Activated CD8-positive, alpha-beta T cell treated with anti-CD3 and anti-CD28 coated beads for 36 hours (primary cell): ENCODE data around the gene NCAPG2. TPM values are rescaled to one million over a fixed set of nuclear protein-coding genes. Genes with fewer than 3 reads are reported as not detected.

Experiments used
- ATAC-seq: fragments of 200-7000 bp; cut with Tn5 transposase; one replicate; pipeline ENCODE4 v1.10.0; 2021; ENCODE audit warnings: mild to moderate bottlenecking, moderate library complexity
- CTCF ChIA-PET: fragments of 350-600 bp; sonication (Branson Sonifier 250); formaldehyde crosslinking; loops from one replicate; lab custom pipeline; 2021; ENCODE audit warnings: antibody characterized with exemption; lab: Charles Lee
- POLR2A ChIA-PET: fragments of 350-600 bp; sonication (Branson Sonifier 250); formaldehyde crosslinking; loops from one replicate; lab custom pipeline; 2021; ENCODE audit warnings: antibody characterized with exemption; lab: Charles Lee
- DNase-seq: peaks from one replicate; pipeline ENCODE4 v3.0.0-alpha.2; 2020
- H3K27ac Mint-ChIP-seq: one replicate; pipeline ENCODE4 v1.8.0; 2021; ENCODE audit warnings: mild to moderate bottlenecking, mixed read lengths
- H3K27me3 Mint-ChIP-seq: one replicate; pipeline ENCODE4 v1.8.0; 2021; ENCODE audit warnings: mixed read lengths
- H3K36me3 Mint-ChIP-seq: one replicate; pipeline ENCODE4 v1.8.0; 2021; ENCODE audit warnings: low read depth, mixed read lengths
- H3K4me1 Mint-ChIP-seq: one replicate; pipeline ENCODE4 v1.8.0; 2021; ENCODE audit warnings: low read depth, mixed read lengths
- H3K4me3 Mint-ChIP-seq: one replicate; pipeline ENCODE4 v1.8.0; 2021; ENCODE audit warnings: mild to moderate bottlenecking, moderate library complexity, mixed read lengths
- H3K9me3 Mint-ChIP-seq: one replicate; pipeline ENCODE4 v1.8.0; 2021; ENCODE audit warnings: mixed read lengths
- CTCF ChIP-seq: fragments of 200-600 bp; IDR thresholded peaks from one replicate; pipeline ENCODE4 v1.8.0; 2022; ENCODE audit warnings: antibody characterized with exemption, mild to moderate bottlenecking
- intact Hi-C: fragments of 100-400 bp; cut with micrococcal nuclease; formaldehyde crosslinking; loops from one replicate; pipeline ENCODE4 v1.10.0; 2022
- total RNA-seq, 2 experiments: library from RNA; stranded (reverse); gene quantifications; one replicate each; pipeline ENCODE4 v1.2.3, GENCODE V29; 2021

The NCAPG2 gene
- total RNA-seq, 2 experiments from 2014 or later, result 108 to 113 TPM

GRCh38 chr7:158687406-158687805 lies 17.2 kb downstream of the NCAPG2 start:
- ChIA-PET CTCF (no interaction called here), POLR2A (interaction anchor here (1.0 to 3.3 kb wide), 4 partner anchors 12 to 184 kb away, joined by 3 to 8 read pairs (median 3); no protein-coding TSS in a partner anchor)
- peaks cover 51% of the 10 kb centered on the region for H3K36me3 Mint-ChIP-seq
- no peak for DNase-seq
- H3K27me3 Mint-ChIP-seq, result no peaks in the 10 kb centered on the region
- H3K4me3 Mint-ChIP-seq, result no peak overlapping the region
- no peak for TF ChIP-seq CTCF
- H3K4me1 Mint-ChIP-seq, result no peaks in the 10 kb centered on the region
- H3K27ac Mint-ChIP-seq, result no peak overlapping the region
- intact Hi-C loops, result no loop called here
- no peaks in the 10 kb centered on the region for H3K9me3 Mint-ChIP-seq
- ATAC-seq, result no peak

GRCh38 chr7:158685693-158686092 lies 18.9 kb downstream of the NCAPG2 start:
- no peaks in the 10 kb centered on the region for H3K9me3 Mint-ChIP-seq
- TF ChIP-seq CTCF, result no peak
- peaks cover 49% of the 10 kb centered on the region for H3K36me3 Mint-ChIP-seq
- peaks cover 2% of the 10 kb centered on the region for H3K4me1 Mint-ChIP-seq
- no peak for DNase-seq
- H3K27me3 Mint-ChIP-seq, result no peaks in the 10 kb centered on the region
- intact Hi-C loops, result no loop called here
- ChIA-PET POLR2A (no interaction called here), CTCF (no interaction called here)
- ATAC-seq, result no peak
- H3K27ac Mint-ChIP-seq, result no peak overlapping the region
- H3K4me3 Mint-ChIP-seq, result no peak overlapping the region

GRCh38 chr7:158684329-158684728 lies 20.3 kb downstream of the NCAPG2 start:
- intact Hi-C loops, result no loop called here
- ChIA-PET CTCF (no interaction called here), POLR2A (no interaction called here)
- H3K27ac Mint-ChIP-seq, result no peak overlapping the region
- no peak for DNase-seq
- H3K4me3 Mint-ChIP-seq, result no peak overlapping the region
- no peak for TF ChIP-seq CTCF
- peaks cover 56% of the 10 kb centered on the region for H3K36me3 Mint-ChIP-seq
- no peaks in the 10 kb centered on the region for H3K9me3 Mint-ChIP-seq
- no peak for ATAC-seq
- no peaks in the 10 kb centered on the region for H3K27me3 Mint-ChIP-seq
- peaks cover 3% of the 10 kb centered on the region for H3K4me1 Mint-ChIP-seq

GRCh38 chr7:158683541-158683940 lies 21.1 kb downstream of the NCAPG2 start:
- intact Hi-C loops, result no loop called here
- ChIA-PET POLR2A (no interaction called here), CTCF (no interaction called here)
- ATAC-seq, result no peak
- H3K27ac Mint-ChIP-seq, result no peak overlapping the region
- H3K36me3 Mint-ChIP-seq, result peaks cover 56% of the 10 kb centered on the region
- H3K4me3 Mint-ChIP-seq, result no peak overlapping the region
- no peak for TF ChIP-seq CTCF
- no peaks in the 10 kb centered on the region for H3K27me3 Mint-ChIP-seq
- no peaks in the 10 kb centered on the region for H3K9me3 Mint-ChIP-seq
- no peak for DNase-seq
- peaks cover 3% of the 10 kb centered on the region for H3K4me1 Mint-ChIP-seq

GRCh38 chr7:158682456-158682855 lies 22.1 kb downstream of the NCAPG2 start:
- POLR2A ChIA-PET, result interaction anchor here (1.9 kb wide), 1 partner anchor 14 kb away, joined by 5 read pairs; no protein-coding TSS in a partner anchor
- ATAC-seq (no peak), DNase-seq (no peak)
- TF ChIP-seq CTCF, result no peak
- Mint-ChIP-seq H3K27ac (no peak overlapping the region), H3K9me3 (no peaks in the 10 kb centered on the region), H3K4me1 (peaks cover 3% of the 10 kb centered on the region), H3K4me3 (no peak overlapping the region), H3K36me3 (peaks cover 51% of the 10 kb centered on the region), H3K27me3 (no peaks in the 10 kb centered on the region)
- intact Hi-C loops, result no loop called here
- CTCF ChIA-PET, result no interaction called here
